Ramos (cell line): ENCODE measurements around the gene KAT7.

ENCODE experiments used
- in situ Hi-C: fragments of 300-500 bp; cut with MboI; formaldehyde crosslinking; loops from one replicate; pipeline ENCODE4 v1.14.3; 2022; ENCODE audit warnings: low sequenced_read_pairs; ENCODE audit not compliant: unreplicated experiment

The KAT7 gene

GRCh38 chr17:49836111-49837030, 47.9 kb downstream of the KAT7 start:
- in situ Hi-C loops: no loop called here

DNA sequence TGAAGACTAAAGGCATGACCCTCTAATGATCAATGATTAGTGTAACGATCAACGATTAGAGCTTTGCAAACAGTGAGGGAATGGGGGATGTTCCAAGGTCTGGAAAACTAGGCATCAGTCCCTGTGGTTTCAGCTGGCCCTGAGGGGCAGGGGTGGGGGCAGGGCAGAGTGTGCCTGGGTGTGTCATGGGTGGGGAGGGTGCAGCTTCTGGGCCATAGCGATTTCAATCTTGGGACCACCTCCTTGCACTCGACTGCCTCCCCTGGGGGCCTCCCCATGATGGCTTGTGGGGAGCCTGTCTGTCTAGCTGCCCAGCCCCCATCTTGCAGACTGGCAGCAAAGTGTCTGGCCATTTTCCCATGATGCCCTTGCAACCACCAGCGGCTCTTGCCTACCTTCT, 51.0 kb downstream of the KAT7 start:
- in situ Hi-C loops: no loop called here

DNA sequence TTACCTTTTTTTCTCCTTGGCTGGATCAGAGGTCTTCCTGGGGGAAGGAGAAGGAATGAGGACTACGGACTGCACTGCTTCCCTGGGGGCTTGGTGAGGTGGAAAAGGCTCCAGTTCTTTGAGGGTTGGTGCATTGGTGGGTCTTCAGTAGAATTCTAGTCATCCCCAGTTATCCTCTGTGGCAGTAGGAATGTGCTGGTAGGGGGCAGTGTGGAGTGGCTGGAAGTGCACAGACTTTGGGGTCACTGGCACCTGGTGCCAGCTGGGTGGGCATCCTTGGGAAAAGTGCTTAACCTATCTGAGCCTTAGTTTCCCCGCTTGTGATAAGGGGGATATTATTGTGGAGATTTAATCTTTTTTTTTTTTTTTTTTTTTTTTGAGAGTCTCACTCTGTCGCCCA, 53.1 kb downstream of the KAT7 start:
- in situ Hi-C loops: loop anchor here (10.0 kb wide), 1 partner anchor 137 kb away; the partner anchor contains the start of gene SLC35B1

DNA sequence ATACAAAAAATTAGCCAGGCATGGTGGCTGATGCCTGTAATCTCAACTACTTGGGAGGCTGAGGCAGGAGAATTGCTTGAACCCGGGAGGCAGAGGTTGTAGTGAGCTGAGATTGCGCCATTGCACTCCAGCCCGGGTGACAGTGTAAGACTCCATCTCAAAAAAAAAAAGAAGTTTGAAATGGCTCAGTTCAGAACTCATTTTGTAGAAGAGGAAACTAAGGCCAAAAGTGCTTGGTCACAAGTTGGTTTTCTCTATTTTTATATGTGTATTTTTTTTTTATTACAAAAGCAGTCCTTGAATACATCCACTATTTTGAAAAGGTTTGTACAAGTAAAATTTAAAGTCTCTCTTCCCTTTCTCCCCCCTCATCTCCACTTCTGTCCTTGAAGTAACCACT, 53.9 kb downstream of the KAT7 start:
- in situ Hi-C loops: loop anchor here (10.0 kb wide), 1 partner anchor 138 kb away; the partner anchor contains the start of gene SLC35B1

DNA sequence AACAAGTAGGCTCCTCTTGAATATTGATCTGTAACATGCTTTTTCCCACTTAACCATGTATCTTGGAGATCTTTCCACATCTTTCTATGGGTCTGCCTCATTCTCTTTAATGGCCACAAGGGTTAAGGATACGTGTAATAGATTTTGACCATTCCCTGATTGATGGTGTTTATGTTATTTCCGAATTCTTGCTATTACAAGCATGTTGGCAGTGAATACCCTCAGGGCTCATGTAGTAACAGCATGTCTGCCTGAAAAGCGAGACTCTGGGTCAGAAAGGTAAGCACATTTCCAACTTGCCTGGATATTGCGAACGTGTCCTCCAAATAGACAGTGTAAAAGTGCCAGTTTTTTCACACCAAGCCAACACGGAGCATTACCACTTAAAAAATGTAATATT, 54.4 kb downstream of the KAT7 start:
- in situ Hi-C loops: loop anchor here (10.0 kb wide), 1 partner anchor 138 kb away; the partner anchor contains the start of gene SLC35B1

- in situ Hi-C loops: loop anchor here (10.0 kb wide), 1 partner anchor 139 kb away; the partner anchor contains the start of gene SLC35B1
These were observed 55.4 kb downstream of the KAT7 start for GRCh38 chr17:49843774-49844350.

GRCh38 chr17:49845321-49845720, 56.8 kb downstream of the KAT7 start:
- in situ Hi-C loops: loop anchor here (5.0 to 10.0 kb wide), 2 partner anchors 141 to 273 kb away; partner anchors contain the start of gene SLC35B1

- in situ Hi-C loops: loop anchor here (5.0 to 10.0 kb wide), 2 partner anchors 142 to 275 kb away; partner anchors contain the start of gene SLC35B1
These were observed 58.6 kb downstream of the KAT7 start for GRCh38 chr17:49846938-49847712.

DNA sequence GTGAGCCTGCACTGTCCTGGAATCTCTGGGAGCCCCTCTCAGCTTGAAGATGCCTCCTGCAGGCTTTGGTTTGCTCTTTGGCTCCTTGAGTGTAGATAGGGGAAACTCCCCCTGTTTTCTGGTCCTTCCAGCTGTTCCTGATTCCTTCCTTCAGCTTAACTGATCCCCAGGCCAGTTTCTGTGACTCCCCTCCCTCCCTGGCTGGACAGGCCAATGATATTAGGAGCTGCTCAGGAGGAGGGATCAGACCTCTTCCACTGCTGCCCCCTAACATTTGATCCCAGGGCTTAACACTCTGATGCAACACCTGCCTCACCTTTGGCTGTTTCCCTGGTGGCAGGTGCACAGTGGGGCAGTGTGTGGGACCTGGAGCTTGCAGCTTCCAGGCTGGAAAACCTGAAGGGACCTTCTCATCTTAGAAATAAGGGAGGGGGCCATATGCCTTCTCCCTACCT, 59.6 kb downstream of the KAT7 start, which contains the start of gene TAC4:
TAC4 (minus strand) TSS at position 51 of the 455 bp plus-strand sequence. CDS start 52 bp downstream, outside the sequence.
- in situ Hi-C loops: loop anchor here (5.0 to 10.0 kb wide), 2 partner anchors 143 to 276 kb away; partner anchors contain the start of gene SLC35B1

- in situ Hi-C loops: loop anchor here (5.0 to 10.0 kb wide), 2 partner anchors 144 to 276 kb away; partner anchors contain the start of gene SLC35B1
These were observed 60.3 kb downstream of the KAT7 start for GRCh38 chr17:49848739-49849138.

- in situ Hi-C loops: no loop called here
These were observed 61.7 kb downstream of the KAT7 start for GRCh38 chr17:49850218-49850610.

DNA sequence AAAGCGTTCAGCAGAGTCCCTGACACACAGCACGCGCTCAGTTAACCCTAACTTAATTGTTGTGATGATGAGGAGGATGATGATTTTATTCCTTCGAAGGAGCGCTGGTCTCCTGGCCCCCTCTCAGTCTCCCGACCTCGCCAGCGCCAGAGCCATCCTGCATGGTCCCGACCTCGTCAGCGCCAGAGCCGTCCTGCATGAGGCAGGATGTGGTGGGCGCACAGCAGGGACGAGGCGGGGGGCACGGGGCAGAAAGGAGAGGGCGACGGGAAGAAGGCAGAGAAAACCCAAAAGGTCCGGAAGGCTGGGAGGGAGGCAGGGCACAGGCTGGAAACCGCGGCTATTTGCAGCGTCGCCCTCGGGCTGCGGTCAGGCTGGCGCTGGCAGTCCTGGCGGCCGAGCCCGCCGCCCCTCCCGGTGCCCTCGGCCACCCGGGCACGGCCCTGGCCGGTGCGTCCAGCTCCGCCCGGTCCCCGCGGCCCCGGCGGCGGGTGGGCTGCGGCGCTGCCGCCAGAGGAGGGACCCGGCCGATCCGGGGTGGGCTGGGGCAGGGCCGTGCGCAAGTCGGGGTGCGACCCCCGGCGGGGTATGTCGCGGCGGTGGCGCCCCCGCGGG, 62.4 kb downstream of the KAT7 start:
- in situ Hi-C loops: no loop called here

GRCh38 chr17:49851387-49852291, 63.2 kb downstream of the KAT7 start:
- in situ Hi-C loops: no loop called here

- in situ Hi-C loops: no loop called here
These were observed 65.1 kb downstream of the KAT7 start for GRCh38 chr17:49853470-49854015.

- in situ Hi-C loops: no loop called here
These were observed 65.6 kb downstream of the KAT7 start for GRCh38 chr17:49854126-49854525.

GRCh38 chr17:49858796-49859195, 70.3 kb downstream of the KAT7 start:
- in situ Hi-C loops: no loop called here

DNA sequence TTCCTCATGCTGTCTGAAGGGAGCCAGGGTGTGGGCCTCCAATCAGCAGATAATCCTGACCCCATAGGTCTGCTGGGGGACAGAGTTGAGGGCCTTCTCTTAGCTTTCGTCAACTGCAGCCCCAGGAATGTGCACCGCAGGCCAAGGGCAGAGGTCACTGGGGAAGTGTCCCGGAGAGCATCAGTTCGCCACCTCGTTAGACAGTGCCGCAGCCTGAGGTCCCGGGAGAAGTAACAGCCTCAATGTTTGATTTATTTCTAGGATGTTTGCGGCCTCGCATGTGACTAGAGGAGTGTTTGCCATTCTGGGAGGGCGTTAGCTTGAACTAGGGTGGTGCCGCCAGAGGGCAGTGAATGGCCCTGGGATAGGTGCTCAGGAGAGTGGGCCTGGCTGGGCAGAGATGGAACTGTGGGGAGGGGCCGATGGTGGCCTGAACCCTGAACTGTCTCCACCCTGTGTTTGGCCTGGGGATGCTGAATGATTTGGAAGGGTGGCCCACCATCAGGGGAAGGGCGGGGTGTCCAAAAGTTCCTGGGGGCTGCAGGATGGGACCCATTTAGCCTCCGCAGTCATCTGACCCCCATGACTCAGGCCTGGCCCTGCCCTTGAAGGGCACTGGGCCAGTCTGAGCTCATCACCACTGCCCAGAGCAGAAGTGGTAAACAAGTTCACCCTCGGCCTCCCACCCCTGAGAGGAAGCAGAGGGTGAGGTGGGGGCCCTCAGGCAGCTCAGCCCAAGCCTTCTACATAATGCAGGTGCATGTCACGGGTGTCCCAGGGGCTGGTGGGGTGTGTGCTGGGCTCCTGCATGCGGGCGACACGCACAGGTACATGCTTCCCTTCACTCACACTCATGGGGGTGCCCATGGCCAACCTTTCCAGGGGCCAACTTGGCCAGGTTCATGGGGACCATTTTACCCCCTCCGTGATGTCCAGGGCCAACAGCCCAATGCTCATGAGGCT, 71.8 kb downstream of the KAT7 start:
- in situ Hi-C loops: loop anchor here (5.0 kb wide), 1 partner anchor 137 kb away; the partner anchor contains the start of gene DLX3
